GM23338 (cell line): ENCODE data around the gene GABRE. TPM values are rescaled to one million over a fixed set of nuclear protein-coding genes. Genes with fewer than 3 reads are reported as not detected.

Experiments used
- CTCF ChIP-seq, 2 experiments: fragments of 200-600 bp in 1 of 2; sonication (generic) in 1 of 2; conservative IDR thresholded peaks; 2 replicates each; pipeline versions ENCODE4 v1.5.1 to v1.6.1; 2016 to 2017; ENCODE audit warnings: antibody characterized with exemption in 2 of 2, low read depth in 2 of 2, mild to moderate bottlenecking in 2 of 2, moderate library complexity in 1 of 2
- ZNF114 ChIP-seq: fragments of 250-450 bp; sonication (Bioruptor Pico); IDR thresholded peaks from 2 replicates; pipeline ENCODE4 v1.5.0; 2020; ENCODE audit warnings: mild to moderate bottlenecking, moderate library complexity
- ZNF331 ChIP-seq: fragments of 250-450 bp; sonication (Bioruptor Pico); IDR thresholded peaks from 2 replicates; pipeline ENCODE4 v1.5.0; 2020; ENCODE audit warnings: low read depth, mild to moderate bottlenecking, moderate library complexity
- polyA plus RNA-seq: library from polyadenylated mRNA; unstranded; fragments of >200 nt; fragmentation: Nextera tagmentation; extraction: Ambion mirVana; gene quantifications from 2 replicates; pipeline ENCODE4 v1.2.1, GENCODE V29; 2016
- total RNA-seq: library from RNA; depleted of rRNA; stranded (reverse); fragments of >200 nt; shearing (Covaris generic); gene quantifications from 2 replicates; pipeline ENCODE4 v1.2.3, GENCODE V29; 2014
- TF ChIP-seq, protein P1 (sequence below): fragments of 250-450 bp; sonication (Bioruptor Pico); IDR thresholded peaks from 2 replicates; pipeline ENCODE4 v1.5.0; 2020; ENCODE audit warnings: mild to moderate bottlenecking, moderate library complexity
- TF ChIP-seq, protein P2 (sequence below): IDR thresholded peaks from one replicate; pipeline ENCODE4 v1.6.1; 2018; ENCODE audit warnings: antibody characterized with exemption; ENCODE audit not compliant: unreplicated experiment

Gene GABRE
- total and polyA plus RNA-seq, 2 experiments from 2014 or later = 4.9 to 8.3 TPM

GRCh38 chrX:151929126-151929525 is 45.4 kb downstream of the GABRE start (continued):
- TF ChIP-seq, protein P1, sequence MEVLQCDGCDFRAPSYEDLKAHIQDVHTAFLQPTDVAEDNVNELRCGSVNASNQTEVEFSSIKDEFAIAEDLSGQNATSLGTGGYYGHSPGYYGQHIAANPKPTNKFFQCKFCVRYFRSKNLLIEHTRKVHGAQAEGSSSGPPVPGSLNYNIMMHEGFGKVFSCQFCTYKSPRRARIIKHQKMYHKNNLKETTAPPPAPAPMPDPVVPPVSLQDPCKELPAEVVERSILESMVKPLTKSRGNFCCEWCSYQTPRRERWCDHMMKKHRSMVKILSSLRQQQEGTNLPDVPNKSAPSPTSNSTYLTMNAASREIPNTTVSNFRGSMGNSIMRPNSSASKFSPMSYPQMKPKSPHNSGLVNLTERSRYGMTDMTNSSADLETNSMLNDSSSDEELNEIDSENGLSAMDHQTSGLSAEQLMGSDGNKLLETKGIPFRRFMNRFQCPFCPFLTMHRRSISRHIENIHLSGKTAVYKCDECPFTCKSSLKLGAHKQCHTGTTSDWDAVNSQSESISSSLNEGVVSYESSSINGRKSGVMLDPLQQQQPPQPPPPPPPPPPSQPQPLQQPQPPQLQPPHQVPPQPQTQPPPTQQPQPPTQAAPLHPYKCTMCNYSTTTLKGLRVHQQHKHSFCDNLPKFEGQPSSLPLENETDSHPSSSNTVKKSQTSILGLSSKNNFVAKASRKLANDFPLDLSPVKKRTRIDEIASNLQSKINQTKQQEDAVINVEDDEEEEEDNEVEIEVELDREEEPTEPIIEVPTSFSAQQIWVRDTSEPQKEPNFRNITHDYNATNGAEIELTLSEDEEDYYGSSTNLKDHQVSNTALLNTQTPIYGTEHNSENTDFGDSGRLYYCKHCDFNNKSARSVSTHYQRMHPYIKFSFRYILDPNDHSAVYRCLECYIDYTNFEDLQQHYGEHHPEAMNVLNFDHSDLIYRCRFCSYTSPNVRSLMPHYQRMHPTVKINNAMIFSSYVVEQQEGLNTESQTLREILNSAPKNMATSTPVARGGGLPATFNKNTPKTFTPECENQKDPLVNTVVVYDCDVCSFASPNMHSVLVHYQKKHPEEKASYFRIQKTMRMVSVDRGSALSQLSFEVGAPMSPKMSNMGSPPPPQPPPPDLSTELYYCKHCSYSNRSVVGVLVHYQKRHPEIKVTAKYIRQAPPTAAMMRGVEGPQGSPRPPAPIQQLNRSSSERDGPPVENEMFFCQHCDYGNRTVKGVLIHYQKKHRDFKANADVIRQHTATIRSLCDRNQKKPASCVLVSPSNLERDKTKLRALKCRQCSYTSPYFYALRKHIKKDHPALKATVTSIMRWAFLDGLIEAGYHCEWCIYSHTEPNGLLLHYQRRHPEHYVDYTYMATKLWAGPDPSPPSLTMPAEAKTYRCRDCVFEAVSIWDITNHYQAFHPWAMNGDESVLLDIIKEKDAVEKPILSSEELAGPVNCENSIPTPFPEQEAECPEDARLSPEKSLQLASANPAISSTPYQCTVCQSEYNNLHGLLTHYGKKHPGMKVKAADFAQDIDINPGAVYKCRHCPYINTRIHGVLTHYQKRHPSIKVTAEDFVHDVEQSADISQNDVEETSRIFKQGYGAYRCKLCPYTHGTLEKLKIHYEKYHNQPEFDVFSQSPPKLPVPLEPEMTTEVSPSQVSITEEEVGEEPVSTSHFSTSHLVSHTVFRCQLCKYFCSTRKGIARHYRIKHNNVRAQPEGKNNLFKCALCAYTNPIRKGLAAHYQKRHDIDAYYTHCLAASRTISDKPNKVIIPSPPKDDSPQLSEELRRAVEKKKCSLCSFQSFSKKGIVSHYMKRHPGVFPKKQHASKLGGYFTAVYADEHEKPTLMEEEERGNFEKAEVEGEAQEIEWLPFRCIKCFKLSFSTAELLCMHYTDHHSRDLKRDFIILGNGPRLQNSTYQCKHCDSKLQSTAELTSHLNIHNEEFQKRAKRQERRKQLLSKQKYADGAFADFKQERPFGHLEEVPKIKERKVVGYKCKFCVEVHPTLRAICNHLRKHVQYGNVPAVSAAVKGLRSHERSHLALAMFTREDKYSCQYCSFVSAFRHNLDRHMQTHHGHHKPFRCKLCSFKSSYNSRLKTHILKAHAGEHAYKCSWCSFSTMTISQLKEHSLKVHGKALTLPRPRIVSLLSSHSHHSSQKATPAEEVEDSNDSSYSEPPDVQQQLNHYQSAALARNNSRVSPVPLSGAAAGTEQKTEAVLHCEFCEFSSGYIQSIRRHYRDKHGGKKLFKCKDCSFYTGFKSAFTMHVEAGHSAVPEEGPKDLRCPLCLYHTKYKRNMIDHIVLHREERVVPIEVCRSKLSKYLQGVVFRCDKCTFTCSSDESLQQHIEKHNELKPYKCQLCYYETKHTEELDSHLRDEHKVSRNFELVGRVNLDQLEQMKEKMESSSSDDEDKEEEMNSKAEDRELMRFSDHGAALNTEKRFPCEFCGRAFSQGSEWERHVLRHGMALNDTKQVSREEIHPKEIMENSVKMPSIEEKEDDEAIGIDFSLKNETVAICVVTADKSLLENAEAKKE (CRISPR knock-in tag) = no peak
- TF ChIP-seq ZNF114 (CRISPR knock-in tag) = no peak
- TF ChIP-seq, protein P2, sequence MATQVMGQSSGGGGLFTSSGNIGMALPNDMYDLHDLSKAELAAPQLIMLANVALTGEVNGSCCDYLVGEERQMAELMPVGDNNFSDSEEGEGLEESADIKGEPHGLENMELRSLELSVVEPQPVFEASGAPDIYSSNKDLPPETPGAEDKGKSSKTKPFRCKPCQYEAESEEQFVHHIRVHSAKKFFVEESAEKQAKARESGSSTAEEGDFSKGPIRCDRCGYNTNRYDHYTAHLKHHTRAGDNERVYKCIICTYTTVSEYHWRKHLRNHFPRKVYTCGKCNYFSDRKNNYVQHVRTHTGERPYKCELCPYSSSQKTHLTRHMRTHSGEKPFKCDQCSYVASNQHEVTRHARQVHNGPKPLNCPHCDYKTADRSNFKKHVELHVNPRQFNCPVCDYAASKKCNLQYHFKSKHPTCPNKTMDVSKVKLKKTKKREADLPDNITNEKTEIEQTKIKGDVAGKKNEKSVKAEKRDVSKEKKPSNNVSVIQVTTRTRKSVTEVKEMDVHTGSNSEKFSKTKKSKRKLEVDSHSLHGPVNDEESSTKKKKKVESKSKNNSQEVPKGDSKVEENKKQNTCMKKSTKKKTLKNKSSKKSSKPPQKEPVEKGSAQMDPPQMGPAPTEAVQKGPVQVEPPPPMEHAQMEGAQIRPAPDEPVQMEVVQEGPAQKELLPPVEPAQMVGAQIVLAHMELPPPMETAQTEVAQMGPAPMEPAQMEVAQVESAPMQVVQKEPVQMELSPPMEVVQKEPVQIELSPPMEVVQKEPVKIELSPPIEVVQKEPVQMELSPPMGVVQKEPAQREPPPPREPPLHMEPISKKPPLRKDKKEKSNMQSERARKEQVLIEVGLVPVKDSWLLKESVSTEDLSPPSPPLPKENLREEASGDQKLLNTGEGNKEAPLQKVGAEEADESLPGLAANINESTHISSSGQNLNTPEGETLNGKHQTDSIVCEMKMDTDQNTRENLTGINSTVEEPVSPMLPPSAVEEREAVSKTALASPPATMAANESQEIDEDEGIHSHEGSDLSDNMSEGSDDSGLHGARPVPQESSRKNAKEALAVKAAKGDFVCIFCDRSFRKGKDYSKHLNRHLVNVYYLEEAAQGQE = no peak
- TF ChIP-seq ZNF331 (CRISPR knock-in tag) = no peak
- no peak for TF ChIP-seq CTCF (conservative IDR thresholded peaks at IDR 0.05; ENCODE audit: low read depth in 2 of 2)
